ENCODE data around the gene ERP44.
"Not testable (repeated sequence)": the region's sequence is repeated elsewhere in the genome, so short reads cannot be mapped to it uniquely, and the experiment has no call there.

ERP44 gene

DNA sequence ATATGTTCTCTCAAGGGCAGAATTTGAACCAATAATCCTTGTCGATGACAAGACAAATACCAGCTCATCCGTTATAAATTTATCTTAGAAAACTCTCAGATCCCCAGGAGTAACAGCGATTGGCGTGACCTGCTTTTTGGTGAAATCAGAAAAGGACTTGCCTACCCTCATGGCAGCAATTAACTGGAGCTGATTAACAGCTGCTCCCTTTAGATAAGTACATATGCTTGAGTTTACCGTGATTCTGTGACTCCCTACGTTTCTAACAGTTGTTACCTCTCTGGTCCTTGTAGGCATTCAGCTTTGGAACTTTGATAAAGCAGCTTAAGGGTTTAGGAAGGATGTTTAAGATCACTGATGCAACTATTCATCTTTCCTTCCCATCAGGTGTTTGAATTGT, 2.8 kb upstream of the ERP44 start:
- no peak for DNase-seq (ENCODE audit: low read depth)
- in situ Hi-C loops (cut with HindIII; ENCODE audit: low sequenced_read_pairs) = no loop called here
- no peak overlapping the region for H3K4me3 ChIP-seq (ENCODE audit: low read depth, low read length)
- TF ChIP-seq, protein P1, sequence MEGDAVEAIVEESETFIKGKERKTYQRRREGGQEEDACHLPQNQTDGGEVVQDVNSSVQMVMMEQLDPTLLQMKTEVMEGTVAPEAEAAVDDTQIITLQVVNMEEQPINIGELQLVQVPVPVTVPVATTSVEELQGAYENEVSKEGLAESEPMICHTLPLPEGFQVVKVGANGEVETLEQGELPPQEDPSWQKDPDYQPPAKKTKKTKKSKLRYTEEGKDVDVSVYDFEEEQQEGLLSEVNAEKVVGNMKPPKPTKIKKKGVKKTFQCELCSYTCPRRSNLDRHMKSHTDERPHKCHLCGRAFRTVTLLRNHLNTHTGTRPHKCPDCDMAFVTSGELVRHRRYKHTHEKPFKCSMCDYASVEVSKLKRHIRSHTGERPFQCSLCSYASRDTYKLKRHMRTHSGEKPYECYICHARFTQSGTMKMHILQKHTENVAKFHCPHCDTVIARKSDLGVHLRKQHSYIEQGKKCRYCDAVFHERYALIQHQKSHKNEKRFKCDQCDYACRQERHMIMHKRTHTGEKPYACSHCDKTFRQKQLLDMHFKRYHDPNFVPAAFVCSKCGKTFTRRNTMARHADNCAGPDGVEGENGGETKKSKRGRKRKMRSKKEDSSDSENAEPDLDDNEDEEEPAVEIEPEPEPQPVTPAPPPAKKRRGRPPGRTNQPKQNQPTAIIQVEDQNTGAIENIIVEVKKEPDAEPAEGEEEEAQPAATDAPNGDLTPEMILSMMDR (IDR thresholded peaks at IDR 0.05; ENCODE audit: low read depth, low read length, missing control alignments) = no peak

DNA sequence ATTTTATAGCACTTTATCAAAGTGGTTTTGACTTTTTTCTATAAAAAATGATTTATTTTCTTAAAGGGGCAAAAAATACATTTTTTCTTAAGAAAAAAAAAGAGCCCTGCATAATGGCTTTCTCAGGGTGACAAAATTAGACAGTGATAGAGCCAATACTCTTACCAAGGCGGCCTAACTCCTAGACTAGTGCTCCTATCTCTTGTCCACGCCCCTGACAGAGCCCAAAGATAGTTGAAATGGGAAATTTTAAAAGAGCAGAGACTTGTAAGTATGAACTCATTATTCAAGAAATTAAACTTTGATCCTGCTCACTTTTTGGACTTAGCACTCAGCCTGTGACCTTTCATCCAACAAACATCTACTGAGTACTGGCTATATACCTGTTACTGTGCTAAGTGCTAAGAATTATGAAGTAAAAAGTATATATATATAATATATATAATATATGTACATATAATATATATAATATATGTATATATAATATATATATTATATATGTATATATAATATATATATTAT, 1.4 kb upstream of the ERP44 start:
- peak overlapping the region; percentile 93 for H3K4me3 ChIP-seq (ENCODE audit: low read depth, low read length)
- TF ChIP-seq, protein P1 (IDR thresholded peaks at IDR 0.05; ENCODE audit: low read depth, low read length, missing control alignments) = no peak
- DNase-seq (ENCODE audit: low read depth) = no peak
- in situ Hi-C loops (cut with HindIII; ENCODE audit: low sequenced_read_pairs) = no loop called here

DNA sequence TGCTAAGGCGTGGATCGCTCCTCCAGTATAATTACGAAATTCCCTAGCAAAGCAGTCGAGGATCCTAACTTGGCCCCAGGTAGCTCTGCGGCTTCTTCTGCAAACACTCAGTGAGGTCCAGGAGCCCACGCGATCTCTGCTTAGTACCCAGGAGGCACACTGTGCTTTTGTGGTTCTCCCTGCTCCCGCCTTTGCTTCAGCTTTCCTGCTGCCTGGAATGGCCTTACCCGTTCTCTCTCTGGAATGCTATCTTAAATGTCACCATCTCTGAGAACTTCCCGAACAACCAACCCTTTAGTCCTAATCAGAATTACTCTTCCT, 882 bp upstream of the ERP44 start:
- DNase-seq (ENCODE audit: low read depth) = no peak
- TF ChIP-seq, protein P1 (IDR thresholded peaks at IDR 0.05; ENCODE audit: low read depth, low read length, missing control alignments) = no peak
- peak overlapping the region; percentile 93 for H3K4me3 ChIP-seq (ENCODE audit: low read depth, low read length)
- in situ Hi-C loops (cut with HindIII; ENCODE audit: low sequenced_read_pairs) = no loop called here

DNA sequence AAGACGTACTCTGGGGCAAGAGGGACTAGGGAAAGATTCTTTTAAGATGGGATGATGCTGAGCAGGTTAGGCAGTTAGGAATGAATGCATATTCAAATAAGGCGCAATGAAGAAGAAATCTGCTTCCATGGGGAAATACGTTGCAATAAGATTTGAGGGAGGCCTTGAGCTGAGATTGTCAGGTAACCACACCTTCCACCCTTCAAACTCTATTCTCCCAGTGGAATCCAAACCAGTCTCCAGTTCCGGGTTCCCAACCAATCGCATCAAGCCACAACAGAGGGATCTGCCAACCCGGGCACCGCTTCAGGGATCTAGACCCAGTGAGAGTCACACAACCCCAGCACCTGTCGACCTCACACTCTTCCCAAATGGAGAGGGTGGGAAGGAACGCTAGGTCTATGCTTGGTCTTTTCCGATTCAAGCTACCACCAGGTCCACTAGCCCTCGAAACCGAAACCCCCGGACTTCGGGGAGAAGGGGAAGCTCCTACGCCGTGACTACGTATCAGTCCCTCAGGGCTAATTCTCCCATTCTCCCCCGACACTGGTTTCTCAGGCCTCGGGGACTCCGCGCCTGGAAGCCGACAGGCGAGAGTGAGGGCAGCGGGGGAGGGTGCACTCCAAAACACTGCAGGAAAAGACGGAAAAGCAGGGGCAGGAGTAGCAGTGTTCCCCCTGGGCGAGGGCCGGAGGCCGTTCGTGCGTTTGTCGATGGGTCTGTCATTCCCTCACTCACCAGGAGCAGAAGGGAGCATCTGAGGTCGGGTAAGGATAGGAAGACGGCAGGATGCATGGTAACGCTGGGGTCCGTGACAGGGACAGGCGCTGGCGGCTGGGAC, 534 bp downstream of the ERP44 start:
- TF ChIP-seq, protein P1 (IDR thresholded peaks at IDR 0.05; ENCODE audit: low read depth, low read length, missing control alignments) = no peak
- in situ Hi-C loops (cut with HindIII; ENCODE audit: low sequenced_read_pairs) = no loop called here
- H3K4me3 ChIP-seq (ENCODE audit: low read depth, low read length) = peak overlapping the region; percentile 93
- no peak for DNase-seq (ENCODE audit: low read depth)

DNA sequence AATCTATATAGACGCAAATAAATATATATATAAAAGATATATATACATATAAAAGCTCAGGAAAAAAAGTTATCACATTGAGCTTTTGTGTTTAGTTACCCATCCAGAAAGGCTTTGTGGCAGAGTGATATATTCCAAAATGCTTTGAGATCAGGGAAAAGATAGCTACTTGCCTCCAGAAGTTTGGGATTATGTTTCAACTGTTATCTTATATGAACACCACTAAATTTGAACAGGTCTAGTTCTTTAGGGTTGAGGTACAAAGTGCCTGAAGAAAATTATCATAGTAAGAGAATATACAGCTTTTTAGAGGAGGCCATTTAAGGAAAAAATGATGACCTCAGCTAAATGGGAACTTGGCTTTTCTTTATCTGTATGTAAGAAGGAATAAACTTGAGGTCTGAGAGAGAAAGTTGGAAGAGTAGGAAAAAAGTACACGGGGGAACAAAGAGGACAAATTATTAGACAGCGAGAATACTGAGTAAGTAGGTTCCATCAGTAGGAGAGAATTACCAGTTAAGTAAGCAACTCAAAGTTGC, 2.4 kb downstream of the ERP44 start:
- TF ChIP-seq, protein P1 (IDR thresholded peaks at IDR 0.05; ENCODE audit: low read depth, low read length, missing control alignments) = no peak
- no peak overlapping the region for H3K4me3 ChIP-seq (ENCODE audit: low read depth, low read length)

DNA sequence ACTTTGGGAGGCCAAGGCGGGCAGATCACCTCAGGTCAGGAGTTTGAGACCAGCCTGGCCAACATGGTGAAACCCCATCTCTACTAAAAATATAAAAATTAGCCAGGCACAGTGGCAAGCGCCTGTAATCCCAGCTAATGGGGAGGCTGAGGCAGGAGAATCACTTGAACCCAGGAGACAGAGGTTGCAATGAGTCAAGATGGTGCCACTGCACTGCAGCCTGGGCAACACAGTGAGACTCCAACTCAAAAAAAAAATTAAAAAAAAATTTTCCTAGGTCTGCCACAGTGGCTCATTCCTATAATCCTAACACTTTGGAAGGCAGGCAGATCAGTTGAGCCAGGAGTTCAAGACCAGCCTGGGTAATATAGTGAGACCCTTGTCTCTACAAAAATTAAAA, 4.4 kb downstream of the ERP44 start:
- H3K4me3 ChIP-seq (ENCODE audit: low read depth, low read length); in situ Hi-C loops (cut with HindIII; ENCODE audit: low sequenced_read_pairs); DNase-seq (ENCODE audit: low read depth): not testable (repeated sequence)

More for the DNA sequence above, 2.4 kb downstream of the ERP44 start:
- no peak for DNase-seq (ENCODE audit: low read depth)
- in situ Hi-C loops (cut with HindIII; ENCODE audit: low sequenced_read_pairs) = no loop called here

DNA sequence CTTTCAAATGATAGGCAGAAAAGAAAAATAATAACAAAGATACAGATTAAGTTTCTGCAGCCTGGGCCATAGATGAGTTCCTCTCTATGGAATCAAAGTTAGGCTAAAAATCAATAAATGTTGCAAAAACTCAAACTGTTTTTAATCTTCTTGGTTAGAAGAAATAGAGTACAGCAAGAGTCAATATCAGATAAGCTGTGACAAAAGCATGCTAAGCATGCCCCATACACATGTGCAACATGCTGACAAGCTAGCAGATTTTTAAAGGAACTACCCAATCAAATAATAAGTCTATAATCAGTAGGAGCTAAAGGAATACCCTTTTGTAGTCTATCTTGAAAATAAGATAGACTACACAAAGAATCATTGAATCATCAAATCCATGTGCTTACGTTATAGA, 6.7 kb downstream of the ERP44 start:
- H3K4me3 ChIP-seq (ENCODE audit: low read depth, low read length) = no peak overlapping the region
- TF ChIP-seq, protein P1 (IDR thresholded peaks at IDR 0.05; ENCODE audit: low read depth, low read length, missing control alignments) = no peak
- in situ Hi-C loops (cut with HindIII; ENCODE audit: low sequenced_read_pairs) = no loop called here
- no peak for DNase-seq (ENCODE audit: low read depth)
